HG03039 (cell line): Measurements from ENCODE around the gene DYSF.

ENCODE experiments used
- ATAC-seq: cut with Tn5 transposase; IDR thresholded peaks from one replicate; pipeline ENCODE4 v1.9.1; 2021; ENCODE audit warnings: mild to moderate bottlenecking, moderate library complexity; ENCODE audit not compliant: unreplicated experiment

The DYSF gene

GRCh38 chr2:71714601-71715240, 261.4 kb downstream of the DYSF start:
- ATAC-seq: no peak

DNA sequence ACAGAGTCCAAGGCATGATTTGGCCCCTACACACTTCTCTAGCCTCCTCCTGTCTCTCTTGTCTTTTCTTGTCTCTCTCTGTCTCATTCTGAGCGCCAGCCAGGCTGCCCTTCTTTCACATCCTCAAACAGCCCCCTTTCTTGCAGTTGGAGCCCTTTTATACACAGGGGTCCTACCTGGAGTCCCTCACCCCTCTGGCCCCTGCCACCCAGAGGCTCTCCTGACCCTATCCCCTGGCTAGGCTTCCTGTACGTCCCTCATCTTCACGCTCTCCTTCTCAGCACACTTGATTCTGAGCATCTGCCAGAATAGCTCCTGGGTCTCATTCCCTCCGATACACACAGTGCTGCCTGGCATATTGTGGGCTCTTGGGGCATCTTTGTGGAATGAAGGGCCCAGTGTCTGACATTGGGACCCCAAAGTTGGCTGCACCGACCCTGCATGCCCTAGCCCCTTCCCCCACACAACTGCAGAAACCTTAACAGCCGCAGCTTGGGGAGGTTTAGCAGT, 261.9 kb downstream of the DYSF start:
- no peak for ATAC-seq

GRCh38 chr2:71715951-71716696, 262.8 kb downstream of the DYSF start:
- no peak for ATAC-seq

DNA sequence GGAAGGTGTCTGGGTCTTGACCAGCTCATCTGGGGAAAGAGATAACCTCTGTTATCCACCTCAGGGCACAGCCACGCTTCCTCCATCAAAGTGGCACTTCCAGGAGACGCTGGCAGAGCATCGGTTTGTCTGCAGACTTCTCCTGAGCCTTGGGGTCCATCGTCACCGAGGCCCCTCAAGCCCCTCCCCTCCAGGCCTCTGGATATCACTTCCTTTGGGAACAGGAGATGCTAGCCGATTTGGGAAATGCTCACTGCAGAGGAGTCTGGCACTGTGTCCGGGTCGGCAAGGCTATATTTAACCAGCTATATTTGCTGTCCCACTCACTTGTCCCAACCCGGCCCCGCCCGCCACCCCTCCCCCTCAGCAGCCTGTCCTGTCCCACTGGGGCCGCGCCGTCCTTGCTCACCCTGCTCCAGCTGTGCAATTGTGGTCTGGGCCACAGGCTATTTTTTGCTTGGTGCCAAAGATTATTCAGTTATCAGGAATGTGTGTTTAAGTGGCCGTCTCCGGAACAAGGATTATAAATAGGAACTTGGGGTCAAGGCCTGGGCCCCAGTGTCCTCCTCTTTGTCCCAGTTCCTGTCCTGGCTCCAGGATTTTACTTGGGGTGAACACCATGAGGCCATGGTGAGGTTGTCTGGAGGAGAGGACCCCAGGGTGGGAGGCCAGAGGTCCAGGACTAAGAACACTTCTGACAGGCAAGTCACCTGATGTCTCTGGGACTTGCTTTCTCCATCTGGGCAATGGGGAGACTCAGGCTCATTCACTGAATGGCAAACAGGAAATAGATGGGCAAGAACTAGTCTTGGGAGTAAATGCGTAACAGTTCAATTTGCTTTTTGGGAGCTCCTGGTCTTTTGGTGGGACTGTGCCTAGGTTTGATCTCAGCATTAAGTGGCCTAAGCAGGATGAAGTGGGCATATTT, 263.6 kb downstream of the DYSF start:
- ATAC-seq: no peak

DNA sequence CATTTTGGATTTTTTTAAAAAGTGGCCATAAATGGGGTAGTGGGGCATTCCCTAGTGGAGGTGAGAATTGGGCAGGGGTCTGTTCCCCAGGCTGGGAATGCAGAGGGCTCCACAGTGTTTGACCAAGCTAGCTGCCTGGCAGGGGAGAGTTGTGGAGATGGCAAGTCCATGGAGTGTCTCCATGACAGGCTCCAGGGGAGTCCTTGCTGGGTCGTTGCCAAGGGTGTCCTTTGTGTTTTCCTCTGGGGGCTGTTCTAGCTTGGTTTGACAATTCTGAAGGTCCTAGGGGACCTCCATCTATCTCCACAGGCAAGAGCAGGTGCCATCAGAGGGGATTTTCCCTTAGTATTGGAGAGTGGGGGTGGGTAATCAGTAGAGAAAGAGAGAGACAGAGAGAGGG, 265.3 kb downstream of the DYSF start:
- no peak for ATAC-seq

DNA sequence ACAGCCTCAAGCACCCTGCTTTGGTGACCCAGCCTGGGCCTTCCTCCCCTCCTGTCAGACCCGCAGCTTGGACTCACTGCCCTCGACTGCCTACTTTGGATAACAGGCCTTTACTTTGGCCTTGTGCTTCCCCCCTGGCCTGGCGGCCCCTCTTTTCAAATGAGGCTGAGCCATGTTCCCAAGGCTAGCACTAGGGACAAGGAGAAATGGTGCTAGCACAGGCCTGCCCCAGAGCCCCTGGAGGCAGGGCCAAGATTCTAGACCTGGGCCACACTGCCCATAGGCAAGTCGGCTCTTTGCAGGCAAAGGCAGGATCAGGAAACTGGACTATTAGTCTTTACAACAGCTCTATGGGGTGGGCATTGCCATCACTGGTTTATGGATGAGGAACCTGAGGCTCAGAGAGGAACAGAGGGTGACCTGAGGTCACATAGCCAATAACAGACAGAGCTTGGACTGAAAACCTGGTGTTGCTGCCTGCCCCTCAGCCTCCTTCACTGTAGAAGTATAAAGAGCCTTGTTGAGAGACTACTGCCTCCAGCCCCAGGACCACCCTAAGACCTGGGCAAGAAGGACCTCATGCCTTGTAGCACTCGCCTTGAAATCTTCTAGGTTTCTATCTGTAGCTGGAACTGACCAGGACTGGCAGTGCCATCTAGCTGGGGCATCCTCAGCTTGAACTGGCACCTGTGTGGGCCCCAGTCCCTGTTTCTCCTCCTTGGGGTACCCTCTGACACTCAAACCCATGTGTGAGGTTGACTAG, 266.3 kb downstream of the DYSF start:
- no peak for ATAC-seq

DNA sequence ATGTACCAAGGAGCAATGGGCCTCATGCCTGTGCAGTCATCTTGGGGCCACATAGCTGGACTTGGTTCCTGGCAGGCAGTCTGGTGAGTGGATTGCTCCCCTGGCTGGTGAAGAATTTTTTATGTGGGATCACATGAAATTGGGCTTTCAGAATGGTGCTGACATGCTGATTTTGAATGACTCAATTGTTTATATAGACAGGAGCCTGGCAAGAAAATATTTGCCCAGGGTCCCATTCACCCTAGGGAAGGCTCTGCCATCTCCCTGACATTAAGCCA, 266.9 kb downstream of the DYSF start:
- no peak for ATAC-seq

DNA sequence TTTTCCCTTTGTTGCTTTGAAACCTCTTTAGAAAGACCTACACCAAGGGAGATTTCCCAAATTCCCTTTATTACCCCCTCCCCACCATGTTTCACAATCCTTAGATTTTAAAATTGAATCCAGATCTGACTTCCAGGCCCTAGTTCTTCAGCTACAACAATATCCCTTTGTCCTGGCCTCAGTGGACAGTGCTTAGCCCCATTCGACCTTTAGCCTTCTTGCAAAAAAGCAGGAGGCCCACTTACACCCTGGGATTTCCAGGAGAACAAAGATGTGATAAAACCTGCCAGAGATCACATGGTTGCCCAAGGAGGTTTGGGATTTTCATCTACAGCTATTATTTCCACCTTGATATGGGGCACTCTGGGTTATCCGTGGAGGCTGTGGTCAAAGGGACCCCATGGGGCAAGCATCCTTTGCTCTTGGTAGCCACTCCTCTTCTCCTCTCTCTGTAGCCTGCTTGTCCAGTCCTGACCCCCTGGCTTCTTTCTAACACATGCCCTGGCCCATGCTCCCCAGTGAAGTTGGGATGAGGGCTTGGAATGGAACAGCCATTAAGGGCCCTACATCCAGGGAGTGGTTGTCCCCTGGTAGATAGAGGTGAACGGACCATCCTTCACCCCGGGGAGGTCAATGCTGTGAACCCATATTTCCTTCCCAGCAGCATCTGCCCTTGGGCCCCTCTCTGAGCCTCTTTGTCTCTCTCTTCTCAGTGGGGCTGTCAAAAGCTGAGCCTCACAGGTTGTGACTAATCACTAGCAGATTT, 267.4 kb downstream of the DYSF start:
- ATAC-seq: no peak

GRCh38 chr2:71721362-71721665, 268.0 kb downstream of the DYSF start:
- ATAC-seq: no peak

DNA sequence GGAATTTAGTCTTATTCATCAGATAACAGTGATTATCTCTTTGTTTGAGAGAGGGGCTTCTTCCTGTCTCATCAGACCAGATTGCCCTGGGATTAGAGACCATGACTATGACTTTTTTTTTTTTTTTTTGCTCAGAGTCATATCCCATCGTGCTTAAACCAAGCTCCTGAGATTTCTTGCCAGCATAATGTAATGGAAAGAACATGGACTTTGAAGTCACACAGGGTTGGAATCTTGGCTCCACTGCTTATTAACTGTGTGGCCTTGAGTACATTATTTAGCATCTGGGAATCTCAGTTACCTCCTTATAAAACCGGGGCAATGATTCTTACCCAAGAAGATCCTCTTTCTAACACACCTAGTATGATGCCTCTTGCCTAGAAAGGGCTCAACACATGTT, 268.3 kb downstream of the DYSF start:
- ATAC-seq: no peak

DNA sequence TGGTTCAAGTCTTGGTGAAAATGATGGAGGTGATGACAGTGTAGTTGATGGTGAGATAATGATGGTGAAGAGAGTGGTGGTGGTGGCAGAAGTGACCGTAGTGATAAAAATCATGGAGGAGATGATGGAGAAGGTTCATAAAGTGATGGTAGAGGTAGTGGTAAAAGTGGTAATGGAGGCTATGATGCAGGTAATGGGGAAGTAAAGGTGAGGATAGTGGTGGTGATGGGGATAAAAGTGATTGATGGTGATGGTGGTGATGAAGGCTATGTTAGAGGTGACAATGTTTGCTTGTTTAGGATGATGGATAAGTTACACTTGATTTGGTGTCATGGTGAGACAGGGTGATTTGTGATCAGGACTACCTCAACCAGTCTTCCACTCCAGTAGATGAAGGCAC, 268.9 kb downstream of the DYSF start:
- no peak for ATAC-seq

GRCh38 chr2:71724793-71725192, 271.4 kb downstream of the DYSF start:
- ATAC-seq: no peak

DNA sequence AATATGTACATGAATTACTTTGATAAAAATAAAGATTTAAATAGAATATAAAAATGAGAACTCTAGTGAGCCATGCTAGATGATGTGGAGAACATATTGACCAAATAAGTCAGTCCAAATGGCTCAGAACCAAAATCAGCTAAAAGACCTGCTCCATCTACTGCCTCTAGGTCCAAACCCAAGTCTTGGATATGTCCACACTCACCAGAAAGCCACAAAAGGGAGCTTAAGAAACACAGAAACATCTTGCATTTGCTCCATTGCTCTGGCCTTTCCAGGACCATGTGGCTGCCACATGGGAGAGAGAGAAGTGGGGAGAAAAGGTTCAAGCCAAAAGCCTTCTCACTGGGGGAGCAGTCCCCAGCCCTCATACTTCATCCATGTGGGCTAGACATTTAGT, 272.5 kb downstream of the DYSF start:
- ATAC-seq: no peak

GRCh38 chr2:71727562-71727961, 274.2 kb downstream of the DYSF start:
- ATAC-seq: no peak

DNA sequence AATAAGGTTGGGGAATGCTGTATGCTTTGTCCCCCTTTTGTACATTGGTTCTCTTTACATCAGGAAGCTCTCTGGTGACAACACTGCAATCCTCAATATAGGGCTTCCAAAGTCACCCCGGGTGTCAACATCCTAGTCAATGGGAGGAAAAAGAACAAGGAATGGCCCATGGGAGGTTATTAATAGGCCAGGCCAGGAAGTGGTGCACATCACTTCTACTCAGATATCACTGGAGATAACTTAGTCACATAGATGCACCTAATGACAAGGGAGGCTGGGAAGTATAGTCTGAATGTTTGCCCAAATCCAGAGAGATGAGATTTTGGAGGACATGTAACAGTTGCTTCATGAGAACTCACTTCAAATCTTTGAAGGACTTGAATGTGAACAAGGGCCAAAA, 274.7 kb downstream of the DYSF start:
- ATAC-seq: no peak

DNA sequence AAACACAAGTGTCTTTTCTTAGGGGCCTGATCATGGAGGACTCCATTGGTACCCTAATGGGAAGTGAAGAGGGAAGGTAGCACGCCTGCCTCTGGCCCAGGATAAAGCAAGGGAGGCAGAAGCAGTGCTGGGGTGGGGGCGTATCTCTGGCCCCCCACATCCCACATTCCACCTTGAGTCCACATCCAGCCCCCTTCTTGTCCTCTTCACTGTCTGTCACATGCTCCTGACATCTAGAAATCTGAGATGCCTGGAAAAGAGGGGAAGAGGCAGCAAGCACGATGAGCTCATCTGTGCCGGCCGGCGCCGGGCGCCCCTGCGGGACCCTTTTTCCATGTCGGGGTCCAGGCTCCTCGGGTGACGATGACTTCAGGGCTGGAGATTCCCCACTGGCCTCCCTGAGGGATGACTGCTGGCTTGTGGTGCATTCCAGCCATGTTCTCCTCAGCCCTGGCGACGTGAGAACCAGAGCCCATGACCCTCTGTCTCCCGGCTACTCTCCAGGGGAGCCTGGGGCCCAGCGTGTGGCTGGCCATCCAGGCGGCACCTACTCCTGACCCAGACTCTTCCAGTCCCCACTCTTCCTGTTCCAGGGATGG, 277.5 kb downstream of the DYSF start:
- no peak for ATAC-seq

DNA sequence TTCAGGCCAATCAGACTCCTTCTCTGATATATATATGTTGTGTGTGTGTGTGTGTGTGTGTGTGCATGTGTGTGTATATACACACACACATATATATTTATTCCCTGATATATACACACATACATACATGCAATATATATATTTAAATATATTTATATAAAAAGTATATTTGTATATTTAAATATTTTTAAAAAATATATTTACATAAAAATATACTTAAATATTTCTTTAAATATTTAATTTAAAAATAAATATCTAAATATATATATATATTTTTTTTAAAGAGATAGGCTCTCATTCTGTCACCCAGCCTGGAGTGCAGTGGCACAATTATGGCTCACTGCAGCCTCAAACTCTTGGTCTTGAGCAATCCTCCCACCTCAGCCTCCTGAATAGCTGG, 281.3 kb downstream of the DYSF start:
- ATAC-seq: no peak

DNA sequence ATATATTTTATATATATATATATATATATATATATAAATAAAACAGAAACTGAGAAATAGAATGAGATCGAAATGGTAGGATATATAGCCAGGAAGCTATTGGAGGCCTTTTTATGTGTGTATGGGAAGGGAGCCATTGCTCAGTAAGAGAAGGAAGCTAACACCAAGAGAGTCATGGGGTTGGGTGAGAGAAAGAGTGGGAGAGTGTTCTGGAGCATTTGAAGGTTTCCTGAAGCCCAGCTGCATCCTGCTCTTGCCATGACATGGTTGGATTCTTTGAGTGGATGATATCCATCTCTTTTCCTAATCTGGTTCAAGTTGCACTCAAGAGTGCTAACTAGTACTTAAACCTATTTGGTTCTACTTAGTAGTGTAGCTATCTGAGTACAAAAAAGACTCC, 282.3 kb downstream of the DYSF start:
- ATAC-seq: no peak
